ENCODE measurements around the gene UBTD1.

UBTD1 gene

DNA sequence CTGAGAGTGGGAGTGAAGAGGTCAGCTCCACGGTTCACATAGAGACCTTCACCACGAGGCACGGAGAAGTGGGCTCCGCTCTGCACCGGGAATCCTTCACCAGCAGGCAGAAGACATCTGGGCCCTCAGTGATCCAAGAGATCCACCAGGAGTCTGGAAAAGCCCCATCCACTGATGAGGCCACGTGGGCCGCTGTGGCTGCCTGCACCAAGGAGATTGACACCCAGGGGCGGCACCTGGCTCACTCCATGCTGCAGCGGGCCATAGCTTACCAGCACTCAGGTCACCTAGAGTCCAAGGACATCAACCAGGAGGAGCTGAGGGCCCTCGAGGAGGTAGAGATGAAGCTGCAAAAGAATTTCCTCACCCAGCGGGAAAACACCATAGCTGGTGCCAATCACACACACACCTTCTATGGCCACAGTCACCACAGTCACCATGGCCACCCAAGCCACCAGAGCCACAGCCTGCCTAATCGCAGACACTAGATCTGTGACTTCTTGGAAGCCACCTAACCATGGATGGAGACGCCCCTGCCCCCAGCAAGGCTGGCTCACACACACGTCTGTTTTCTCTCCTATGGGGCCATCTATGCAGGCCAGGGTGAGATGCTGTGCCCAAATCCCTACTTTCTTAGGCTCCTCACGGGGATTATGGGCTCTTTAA is 91.5 kb downstream of the UBTD1 start:
- peak; percentile 25 for DNase-seq

DNA sequence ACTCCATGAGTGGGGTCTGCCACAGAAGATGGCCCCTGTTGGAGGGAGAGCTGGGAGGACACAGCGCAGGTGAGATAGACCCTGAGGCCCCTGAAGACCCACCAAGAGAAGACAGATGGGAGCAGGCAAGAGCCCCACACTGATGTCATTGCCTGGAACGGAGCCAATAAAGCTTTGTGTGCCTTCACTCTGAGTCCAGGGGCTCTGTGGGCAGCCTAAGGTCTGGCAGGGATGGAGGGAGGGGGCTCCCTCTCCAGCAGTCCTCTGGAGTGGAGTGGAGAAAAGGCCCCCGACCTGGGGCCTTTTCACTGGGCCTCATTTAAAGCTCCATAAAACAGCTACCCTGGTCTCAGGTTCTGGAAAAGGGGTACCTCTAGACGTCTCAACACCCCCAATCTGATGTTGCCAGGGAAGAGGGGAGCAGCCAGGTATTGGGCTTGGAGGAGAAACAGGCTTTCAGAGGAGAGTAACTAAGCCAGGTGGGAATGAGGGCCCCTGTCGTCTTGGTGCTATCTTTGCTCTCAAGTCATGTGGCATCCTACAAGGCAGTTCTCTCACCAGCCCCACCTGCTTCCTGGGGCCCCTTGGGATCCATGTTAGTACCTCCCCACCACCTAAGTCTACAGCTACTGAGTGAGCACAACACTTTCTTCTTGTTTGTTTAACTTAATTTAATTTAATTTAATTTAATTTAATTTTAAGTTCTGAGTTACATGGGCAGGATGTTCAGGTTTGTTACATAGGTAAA is 92.2 kb downstream of the UBTD1 start:
- no peak for DNase-seq

GRCh38 chr10:97593421-97593820 is 94.7 kb downstream of the UBTD1 start:
- no peak for DNase-seq

GRCh38 chr10:97596101-97597082 is 97.7 kb downstream of the UBTD1 start:
- no peak for DNase-seq

DNA sequence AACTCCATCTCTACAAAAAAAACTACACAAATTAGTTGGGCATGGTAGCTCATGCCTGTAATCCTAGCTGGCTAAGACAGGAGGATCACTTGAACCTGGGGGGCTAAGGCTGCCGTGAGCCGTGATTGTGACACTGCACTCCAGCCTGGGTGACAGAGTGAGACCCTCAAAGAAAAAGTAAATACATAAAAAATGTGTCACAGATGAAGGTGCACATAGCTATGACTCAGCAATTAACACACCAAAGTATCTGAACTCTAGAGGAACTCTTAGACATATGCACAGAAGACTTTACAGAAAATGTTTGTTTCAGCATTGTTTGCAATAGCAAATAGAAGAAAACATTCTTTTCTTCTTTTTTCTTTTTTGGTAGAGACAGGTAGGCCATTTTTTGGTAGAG is 99.1 kb downstream of the UBTD1 start:
- DNase-seq: no peak

DNA sequence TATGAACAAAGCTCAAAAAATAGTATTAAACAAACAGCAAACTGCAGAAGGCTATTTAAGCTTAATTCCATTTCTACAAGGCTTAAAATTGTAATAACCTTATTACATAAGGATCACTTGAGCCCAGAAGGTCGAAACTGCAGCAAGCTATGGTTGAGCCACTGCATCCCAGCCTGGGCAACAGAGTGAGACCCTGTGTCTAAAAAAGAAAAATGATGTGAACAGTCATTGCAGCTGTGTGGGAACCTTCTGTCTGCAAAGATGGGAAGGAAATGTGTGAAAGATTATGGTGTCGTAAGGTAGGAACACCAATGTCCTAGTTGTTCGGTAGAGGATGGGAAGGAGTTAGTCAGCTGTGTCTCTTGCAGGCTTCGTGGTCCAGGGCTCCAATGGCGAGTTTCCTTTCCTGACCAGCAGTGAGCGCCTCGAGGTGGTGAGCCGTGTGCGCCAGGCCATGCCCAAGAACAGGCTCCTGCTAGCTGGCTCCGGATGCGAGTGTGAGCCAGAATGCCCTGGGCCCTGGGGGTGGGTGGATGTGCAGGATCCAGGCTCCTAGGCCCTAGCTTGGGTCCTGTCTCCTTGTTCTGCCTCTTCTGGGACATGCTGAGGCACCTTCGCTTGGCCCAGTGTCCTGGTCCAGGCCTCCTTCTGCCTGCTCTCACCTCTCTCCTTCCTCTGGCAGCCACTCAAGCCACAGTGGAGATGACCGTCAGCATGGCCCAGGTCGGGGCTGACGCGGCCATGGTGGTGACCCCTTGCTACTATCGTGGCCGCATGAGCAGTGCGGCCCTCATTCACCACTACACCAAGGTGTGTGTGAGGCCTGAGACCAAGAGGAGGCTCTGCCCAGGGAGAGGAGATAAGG is 99.9 kb downstream of the UBTD1 start:
- no peak for DNase-seq

GRCh38 chr10:97599272-97599619 is 100.5 kb downstream of the UBTD1 start:
- DNase-seq: no peak

GRCh38 chr10:97600616-97601015 is 101.9 kb downstream of the UBTD1 start:
- DNase-seq: no peak

DNA sequence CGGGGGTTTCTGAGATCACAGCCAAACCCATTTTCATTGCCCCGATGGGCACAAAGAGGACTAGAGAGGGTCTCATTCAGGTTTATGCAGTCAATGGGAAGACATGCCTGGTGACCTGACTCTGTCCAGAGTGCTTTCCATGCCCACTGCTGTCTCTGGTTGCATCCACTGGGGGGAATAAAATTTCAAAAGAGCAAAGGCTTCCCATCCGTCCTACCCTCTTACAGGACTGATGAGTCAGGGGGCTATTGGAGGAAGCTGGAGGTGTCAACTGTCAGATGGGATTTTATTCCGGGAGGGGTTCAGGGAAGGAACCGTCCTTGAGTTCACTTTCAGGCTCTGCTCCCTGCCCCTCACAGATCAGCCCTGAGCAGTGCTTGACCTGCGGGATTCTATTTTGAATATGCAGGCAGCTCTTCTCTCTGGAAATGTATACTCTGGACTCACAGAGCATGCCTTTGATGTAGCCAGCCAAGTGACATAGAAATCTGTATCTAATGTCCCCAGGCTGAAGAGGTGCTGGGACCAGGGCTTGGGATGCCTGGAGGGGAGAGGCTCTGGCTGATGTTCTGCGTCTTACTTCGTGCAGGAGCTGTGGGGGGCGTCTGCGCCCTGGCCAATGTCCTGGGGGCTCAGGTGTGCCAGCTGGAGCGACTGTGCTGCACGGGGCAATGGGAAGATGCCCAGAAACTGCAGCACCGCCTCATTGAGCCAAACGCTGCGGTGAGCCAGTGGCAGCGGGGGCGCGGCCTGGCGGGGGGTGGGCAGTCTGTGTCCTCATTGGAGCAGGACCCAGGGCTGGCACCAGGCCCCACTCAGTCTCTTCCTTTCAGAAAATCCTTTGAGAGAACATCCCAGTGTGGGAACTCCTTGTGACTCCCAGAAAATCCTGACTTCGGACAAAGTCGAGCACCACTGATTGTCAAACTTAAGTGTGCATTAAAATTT is 102.8 kb downstream of the UBTD1 start:
- DNase-seq: no peak

DNA sequence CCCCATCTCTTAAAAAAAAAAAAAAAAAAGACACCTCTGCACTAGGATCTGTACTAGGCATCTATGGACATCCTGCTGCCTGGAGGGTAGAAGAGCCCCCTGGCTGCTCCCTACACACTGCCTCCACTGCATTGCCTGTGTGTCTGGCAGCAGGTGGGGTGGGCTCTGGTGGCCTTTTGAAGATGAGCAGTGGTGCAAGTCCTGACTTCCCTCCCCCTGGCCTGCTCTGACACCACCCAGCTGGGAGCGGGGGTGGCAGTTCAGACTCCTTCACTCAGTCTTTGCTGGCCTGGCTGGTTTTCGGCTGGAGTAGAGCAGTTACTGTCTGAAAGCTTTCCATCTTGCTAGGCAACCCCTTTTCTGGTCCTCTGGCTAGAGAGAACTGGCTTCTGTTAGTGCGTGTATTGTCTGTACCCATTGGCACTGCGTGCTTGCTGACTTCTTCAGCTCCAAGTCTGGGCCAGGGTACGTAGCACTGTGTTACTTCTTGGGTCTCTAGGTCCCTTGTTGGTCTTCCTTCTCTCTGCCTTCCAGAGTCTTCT is 108.4 kb downstream of the UBTD1 start:
- DNase-seq: no peak

GRCh38 chr10:97608991-97609561 is 110.4 kb downstream of the UBTD1 start:
- no peak for DNase-seq

- DNase-seq: no peak
Observed at GRCh38 chr10:97611473-97611872, 112.7 kb downstream of the UBTD1 start.

GRCh38 chr10:97612386-97612785 is 113.7 kb downstream of the UBTD1 start:
- DNase-seq: no peak

- DNase-seq: no peak
Observed at GRCh38 chr10:97618285-97618684, 119.6 kb downstream of the UBTD1 start.

GRCh38 chr10:97618733-97619132 is 120.0 kb downstream of the UBTD1 start:
- DNase-seq: no peak

Data from CD4-positive, alpha-beta T cell treated with Interleukin-15 for 1 hour (primary cell).